Measurements from ENCODE around the gene MBD6.
"Not testable (repeated sequence)": the region's sequence is repeated elsewhere in the genome, so short reads cannot be mapped to it uniquely, and the experiment has no call there.

Gene MBD6

DNA sequence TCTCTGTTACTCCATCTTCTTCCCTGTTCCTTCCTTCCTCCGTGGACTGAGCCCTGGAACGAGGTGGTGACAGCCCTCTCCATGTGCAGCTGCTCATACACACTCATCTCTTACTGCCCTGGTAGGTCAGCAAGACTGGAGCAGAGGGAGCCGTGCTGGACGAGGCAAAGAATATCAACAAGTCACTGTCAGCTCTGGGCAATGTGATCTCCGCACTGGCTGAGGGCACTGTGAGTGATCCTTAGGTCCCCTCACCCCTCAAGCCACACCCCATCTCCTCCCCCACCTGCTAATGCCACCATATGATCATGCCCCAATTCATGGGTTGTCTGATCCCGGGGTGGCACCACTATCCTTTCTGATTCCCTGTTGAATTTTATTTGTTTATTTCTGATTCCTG, 46.2 kb downstream of the MBD6 start:
- DNase-seq (ENCODE audit: extremely low read depth in 1 of 2, low read depth in 1 of 2) = no peak

DNA sequence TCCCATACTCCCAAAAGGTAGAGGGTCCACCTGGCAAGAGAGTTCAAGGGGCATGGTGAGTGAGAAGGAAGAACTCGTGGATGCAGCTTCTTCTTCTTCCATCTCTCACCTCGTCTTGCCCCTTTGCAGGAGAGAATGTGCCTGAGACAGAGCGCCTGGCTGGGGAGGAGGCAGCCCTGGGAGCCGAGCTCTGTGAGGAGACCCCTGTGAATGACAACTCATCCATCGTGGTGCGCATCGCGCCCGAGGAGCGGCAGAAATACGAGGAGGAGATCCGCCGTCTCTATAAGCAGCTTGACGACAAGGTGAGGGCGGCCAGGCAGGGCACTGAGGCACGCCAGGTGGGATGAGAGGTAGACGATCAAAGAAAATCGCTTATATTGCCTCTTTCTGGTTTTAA, 47.2 kb downstream of the MBD6 start:
- DNase-seq (ENCODE audit: extremely low read depth in 1 of 2, low read depth in 1 of 2) = no peak

DNA sequence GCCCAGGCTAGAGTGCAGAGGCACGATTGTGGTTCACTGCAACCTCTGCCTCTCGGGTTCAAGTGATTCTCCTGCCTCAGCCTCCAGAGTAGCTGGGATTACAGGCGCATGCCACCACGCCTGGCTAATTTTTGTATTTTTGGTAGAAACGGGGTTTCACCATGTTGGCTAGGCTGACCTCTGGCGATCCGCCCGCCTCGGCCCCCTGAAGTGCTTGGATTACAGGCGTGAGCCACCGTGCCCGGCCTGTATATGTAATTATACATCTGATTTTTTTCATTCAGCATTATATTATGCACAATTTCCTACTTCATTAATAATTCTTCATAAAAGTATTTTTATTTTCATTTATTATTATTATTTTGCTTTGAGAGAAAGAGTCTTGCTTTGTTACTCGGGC, 47.8 kb downstream of the MBD6 start:
- not testable (repeated sequence) for DNase-seq (ENCODE audit: extremely low read depth in 1 of 2, low read depth in 1 of 2)

DNA sequence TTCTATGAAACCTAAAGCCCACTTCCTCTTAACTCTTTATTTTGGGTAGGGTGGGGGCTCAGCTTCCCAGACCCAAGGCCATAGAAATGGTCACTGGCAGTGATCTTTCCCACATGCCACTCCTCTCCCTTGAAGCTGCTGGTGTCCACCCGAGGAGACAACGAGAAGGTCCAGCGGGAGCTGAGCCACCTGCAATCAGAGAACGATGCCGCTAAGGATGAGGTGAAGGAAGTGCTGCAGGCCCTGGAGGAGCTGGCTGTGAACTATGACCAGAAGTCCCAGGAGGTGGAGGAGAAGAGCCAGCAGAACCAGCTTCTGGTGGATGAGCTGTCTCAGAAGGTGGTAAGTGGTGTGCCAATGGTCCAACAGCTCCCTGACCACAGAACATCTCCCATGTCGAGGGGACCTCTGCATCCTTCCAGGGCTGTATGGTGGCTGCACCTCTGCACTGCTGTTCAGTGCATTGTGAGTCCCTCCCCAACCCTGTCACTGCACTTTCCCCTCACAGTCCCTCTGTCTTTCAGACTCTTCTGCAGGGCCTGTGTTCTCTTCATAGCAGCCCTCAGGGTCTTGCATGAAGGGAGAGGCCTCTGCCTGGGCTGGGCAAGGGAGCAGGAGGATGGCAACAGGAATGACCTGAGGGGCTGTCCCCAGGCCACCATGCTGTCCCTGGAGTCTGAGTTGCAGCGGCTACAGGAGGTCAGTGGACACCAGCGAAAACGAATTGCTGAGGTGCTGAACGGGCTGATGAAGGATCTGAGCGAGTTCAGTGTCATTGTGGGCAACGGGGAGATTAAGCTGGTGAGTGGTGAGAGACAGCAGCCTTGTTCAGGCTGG, 49.5 kb downstream of the MBD6 start:
- DNase-seq (ENCODE audit: extremely low read depth in 1 of 2, low read depth in 1 of 2) = no peak

GRCh38 chr12:57574795-57575194, 52.2 kb downstream of the MBD6 start:
- no peak for DNase-seq (ENCODE audit: extremely low read depth in 1 of 2, low read depth in 1 of 2)

DNA sequence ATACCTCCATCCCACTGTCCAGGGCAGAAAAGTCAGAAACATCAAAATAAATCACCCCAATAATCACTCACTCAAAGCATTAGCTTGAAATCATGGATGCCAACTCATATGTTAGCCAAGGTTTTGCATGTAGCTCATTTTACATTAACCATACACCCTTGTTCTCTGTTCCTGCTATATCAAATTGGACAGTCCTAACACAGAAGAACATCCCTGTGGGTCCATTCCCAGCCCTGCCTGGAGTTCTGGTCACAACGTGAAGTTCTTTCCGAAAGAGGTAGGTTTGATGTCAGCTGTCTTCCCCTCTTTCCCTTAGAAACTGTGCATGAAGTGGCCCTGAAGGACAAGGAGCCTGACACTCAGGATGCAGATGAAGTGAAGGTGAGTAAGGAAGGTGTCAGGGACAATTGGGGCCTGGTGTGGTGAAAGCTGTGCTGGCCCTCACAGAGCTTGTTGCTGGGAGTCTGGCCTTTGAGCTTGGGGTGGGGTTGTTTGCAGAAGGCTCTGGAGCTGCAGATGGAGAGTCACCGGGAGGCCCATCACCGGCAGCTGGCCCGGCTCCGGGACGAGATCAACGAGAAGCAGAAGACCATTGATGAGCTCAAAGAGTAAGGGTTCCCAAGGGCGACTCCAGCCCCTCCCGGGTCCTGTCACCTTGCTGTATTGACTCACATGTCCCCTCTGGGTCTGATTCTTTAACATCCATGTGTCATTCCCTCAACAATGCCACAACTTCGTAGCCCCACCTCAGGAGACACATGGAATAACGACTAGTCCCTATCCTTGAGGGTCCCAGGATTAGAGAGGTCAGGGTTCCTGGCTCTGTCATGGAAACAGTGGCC, 53.4 kb downstream of the MBD6 start:
- DNase-seq (ENCODE audit: extremely low read depth in 1 of 2, low read depth in 1 of 2) = no peak

DNA sequence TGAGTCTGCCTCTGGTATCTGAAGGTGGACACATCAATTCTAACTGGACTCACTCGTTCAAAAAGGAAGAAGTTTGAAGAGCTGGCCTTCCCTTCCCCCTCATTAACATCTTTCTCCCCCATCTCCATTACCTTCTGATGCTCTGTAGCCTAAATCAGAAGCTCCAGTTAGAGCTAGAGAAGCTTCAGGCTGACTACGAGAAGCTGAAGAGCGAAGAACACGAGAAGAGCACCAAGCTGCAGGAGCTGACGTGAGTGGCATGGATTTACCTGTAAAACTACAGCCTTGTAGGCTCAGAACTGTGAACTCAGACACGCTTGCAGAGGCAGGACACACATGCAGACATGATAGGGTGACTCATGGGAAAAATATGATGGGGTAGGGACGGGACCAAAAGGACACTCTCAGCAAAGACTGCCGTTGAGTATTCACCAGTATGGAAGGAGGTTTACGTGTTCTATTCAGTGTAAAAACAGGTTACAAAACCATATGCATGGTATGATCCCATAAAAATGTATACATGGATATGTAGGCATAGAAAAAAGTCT, 54.1 kb downstream of the MBD6 start:
- DNase-seq (ENCODE audit: extremely low read depth in 1 of 2, low read depth in 1 of 2) = no peak

DNA sequence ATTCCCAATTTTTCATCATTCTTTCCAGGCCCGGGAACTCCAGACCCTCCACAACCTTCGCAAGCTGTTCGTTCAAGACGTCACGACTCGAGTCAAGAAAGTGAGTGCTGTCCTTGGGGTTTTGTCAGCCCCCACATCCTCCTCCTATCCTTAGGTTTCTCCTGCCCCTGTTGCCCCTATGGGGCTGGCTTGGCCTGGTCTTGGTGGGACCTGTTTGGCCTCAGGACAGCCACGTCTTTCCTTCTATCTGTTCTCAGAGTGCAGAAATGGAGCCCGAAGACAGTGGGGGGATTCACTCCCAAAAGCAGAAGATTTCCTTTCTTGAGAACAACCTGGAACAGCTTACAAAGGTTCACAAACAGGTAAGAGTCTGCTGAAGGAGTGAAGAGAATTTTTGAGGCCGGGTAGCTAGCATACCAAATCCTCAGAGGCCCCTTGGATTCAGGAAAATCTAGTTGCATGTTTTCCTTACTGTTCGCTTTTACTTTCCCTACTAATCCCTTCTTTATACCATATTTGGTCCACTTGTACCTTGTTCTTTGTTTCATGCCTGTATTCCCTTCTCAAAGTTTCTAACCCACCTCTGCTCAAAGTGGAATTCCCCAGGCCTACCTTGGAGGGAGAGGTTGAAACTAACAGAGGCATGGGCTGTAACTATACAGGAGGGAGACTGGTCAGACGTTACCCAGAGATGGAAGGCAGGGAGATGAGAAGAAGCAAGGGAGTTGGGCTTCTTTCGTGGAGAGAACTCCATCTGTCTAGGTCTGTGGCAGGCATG, 55.5 kb downstream of the MBD6 start:
- no peak for DNase-seq (ENCODE audit: extremely low read depth in 1 of 2, low read depth in 1 of 2)

- no peak for DNase-seq (ENCODE audit: extremely low read depth in 1 of 2, low read depth in 1 of 2)
Measured at GRCh38 chr12:57579011-57579410, 56.4 kb downstream of the MBD6 start.

All from stimulated activated CD8-positive, alpha-beta memory T cell treated with anti-CD3 and anti-CD28 coated beads, Interleukin-7, amount 100 ng/mL, for 48 hours (primary cell).